Measurements from ENCODE around the gene APP.

APP gene

DNA sequence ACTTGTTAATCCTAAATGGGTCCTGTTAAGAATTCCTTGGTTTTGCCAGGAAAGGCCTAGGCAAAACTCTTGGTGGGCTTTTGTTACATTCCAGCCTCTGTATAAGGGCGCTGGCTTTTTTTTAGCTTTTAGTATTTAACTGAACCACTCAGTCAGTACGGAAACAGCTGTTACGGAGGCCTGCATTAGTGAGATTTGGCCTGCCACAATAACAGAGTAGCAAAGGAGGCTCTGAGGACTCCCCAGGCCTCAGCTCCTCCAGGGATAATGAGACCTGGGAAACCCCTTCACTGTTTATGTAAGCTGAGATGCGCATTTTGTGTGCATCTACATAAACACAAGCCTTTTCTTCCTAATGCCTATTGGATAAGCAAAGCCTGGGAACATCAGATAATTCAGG lies 210.2 kb downstream of the APP start:
- ChIA-PET CTCF (interaction anchor here (0.5 kb wide), 1 partner anchor 200 kb away, joined by 3 read pairs; no protein-coding TSS in a partner anchor), POLR2A (ENCODE audit: low non-redundant PET) (no interaction called here)
- TF ChIP-seq, protein P1, sequence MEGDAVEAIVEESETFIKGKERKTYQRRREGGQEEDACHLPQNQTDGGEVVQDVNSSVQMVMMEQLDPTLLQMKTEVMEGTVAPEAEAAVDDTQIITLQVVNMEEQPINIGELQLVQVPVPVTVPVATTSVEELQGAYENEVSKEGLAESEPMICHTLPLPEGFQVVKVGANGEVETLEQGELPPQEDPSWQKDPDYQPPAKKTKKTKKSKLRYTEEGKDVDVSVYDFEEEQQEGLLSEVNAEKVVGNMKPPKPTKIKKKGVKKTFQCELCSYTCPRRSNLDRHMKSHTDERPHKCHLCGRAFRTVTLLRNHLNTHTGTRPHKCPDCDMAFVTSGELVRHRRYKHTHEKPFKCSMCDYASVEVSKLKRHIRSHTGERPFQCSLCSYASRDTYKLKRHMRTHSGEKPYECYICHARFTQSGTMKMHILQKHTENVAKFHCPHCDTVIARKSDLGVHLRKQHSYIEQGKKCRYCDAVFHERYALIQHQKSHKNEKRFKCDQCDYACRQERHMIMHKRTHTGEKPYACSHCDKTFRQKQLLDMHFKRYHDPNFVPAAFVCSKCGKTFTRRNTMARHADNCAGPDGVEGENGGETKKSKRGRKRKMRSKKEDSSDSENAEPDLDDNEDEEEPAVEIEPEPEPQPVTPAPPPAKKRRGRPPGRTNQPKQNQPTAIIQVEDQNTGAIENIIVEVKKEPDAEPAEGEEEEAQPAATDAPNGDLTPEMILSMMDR (conservative IDR thresholded peaks at IDR 0.05; ENCODE audit: low read depth), result no peak
- H3K27ac ChIP-seq, result no peak overlapping the region
- no peak for DNase-seq (ENCODE audit: low spot score)

DNA sequence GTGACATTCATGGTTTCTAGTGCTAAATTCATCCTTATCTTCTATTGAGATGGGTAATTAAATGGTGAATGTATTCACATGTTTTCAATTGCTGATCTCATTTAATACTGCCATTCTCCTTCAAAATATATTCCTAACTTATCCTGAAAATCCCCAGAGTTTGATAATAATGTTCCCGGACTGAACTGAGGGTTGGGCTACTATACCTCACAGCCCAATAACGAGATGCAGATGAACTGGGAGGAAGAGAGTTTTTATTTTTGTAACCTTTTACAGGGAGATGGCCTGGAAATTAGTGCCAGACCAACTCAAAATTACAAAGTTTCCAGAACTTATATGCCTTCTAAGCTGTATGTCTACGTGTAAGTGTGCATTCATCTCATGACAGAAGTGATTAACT lies 210.8 kb downstream of the APP start:
- ChIA-PET POLR2A (ENCODE audit: low non-redundant PET) (no interaction called here), CTCF (no interaction called here)
- TF ChIP-seq, protein P1 (conservative IDR thresholded peaks at IDR 0.05; ENCODE audit: low read depth), result no peak
- no peak overlapping the region for H3K27ac ChIP-seq
- DNase-seq (ENCODE audit: low spot score), result no peak

DNA sequence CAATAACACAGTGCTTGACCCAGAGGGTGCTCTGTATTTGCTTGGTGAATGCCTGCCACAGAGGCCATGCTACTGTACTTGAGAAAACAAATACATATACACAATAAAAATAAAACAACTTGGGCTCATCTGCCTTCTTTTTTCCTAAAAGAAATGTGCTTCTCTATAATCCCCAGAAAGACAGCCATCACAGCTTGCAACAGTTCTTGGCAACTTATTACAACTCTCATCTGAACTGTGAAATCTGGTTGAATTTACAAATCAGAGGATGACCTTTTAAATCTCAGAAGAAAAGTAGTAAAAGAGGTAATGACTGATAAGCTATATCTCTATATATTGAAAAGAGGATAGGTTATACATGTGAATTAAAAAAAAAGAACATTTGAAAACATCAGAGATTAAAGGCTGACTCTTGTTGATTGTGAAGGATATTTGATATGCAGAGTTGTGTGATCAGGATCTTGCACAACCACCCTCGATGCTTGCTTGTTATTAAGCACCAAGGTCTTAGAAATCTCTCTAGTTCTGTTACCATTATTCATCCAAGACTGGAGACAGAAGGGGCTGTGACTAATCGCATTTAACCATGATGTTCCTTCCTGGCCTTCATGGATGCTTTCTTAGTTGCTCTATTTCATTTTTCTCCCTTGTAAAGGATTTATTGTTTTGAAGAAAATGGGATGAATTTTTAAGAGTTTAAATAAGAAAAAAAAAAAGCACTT lies 213.4 kb downstream of the APP start:
- TF ChIP-seq, protein P1 (conservative IDR thresholded peaks at IDR 0.05; ENCODE audit: low read depth), result no peak
- DNase-seq (ENCODE audit: low spot score), result no peak
- POLR2A ChIA-PET (ENCODE audit: low non-redundant PET), result no interaction called here
- CTCF ChIA-PET, result interaction anchor here (0.6 to 0.7 kb wide), 2 partner anchors 14 to 712 kb away, joined by 7 to 8 read pairs; no protein-coding TSS in a partner anchor
- no peak overlapping the region for H3K27ac ChIP-seq

DNA sequence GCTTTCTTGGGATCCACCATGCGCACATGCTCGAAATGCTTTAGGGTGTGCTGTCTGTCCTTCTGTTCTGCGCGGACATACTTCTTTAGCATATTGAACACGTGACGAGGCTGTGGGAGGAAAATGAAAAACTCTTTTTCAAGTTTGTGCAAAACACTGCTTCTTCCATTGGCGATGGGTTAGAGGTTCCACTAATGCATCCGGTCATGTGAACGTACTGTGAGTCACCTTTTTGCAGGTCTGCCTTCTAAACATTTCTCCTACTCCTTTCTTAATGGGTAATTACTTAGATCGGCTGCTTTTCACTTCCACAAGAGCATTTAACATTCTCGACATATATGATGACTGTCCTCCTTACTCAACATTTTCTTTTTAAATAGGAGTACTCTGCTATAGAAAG lies 214.9 kb downstream of the APP start:
- CTCF ChIA-PET, result interaction anchor here (1.1 to 1.4 kb wide), 2 partner anchors 213 to 216 kb away, joined by 3 to 5 read pairs; no protein-coding TSS in a partner anchor

DNA sequence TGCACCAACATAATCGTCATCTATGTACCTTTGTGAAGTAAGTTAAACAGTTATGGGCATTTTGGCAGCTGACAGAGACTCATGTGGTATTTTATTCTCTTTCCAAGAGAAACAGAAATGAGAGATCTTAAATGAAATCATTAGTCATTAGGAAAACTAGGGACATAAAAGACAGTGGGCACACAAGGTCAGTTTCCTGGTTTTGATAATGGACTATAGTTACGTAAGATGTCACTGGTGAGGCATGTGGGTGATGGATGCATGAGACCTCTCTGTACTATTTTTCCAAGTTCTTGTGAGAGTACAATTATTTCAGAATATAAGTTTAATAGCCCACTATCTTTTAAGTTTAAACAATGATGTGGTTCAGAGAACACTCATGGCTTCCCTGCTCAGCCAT lies 216.9 kb downstream of the APP start:
- TF ChIP-seq, protein P1 (conservative IDR thresholded peaks at IDR 0.05; ENCODE audit: low read depth), result no peak
- ChIA-PET CTCF (no interaction called here), POLR2A (ENCODE audit: low non-redundant PET) (no interaction called here)
- no peak for DNase-seq (ENCODE audit: low spot score)
- H3K27ac ChIP-seq, result no peak overlapping the region

More for the DNA sequence above, 214.9 kb downstream of the APP start:
- TF ChIP-seq, protein P1 (conservative IDR thresholded peaks at IDR 0.05; ENCODE audit: low read depth), result no peak
- H3K27ac ChIP-seq, result no peak overlapping the region
- POLR2A ChIA-PET (ENCODE audit: low non-redundant PET), result no interaction called here
- DNase-seq (ENCODE audit: low spot score), result no peak

DNA sequence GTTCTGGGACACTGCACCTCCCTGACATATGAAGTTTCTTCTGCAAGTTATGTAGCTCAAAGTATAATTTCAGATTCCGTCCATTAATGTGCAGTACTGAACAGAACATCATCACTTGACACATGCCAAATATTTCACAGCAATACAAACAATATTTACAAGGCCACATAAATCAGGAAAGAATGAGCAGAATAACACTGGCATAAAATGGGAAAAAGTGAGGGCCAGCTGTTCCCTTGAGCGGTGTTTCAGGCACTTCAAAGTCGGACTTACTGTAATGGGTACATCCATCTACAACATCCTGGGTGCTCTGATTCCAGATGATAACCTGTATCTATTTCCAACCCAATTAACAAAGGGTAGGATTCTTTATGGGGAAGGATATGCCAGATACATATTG lies 217.4 kb downstream of the APP start:
- ChIA-PET CTCF (no interaction called here), POLR2A (ENCODE audit: low non-redundant PET) (no interaction called here)
- no peak for DNase-seq (ENCODE audit: low spot score)
- TF ChIP-seq, protein P1 (conservative IDR thresholded peaks at IDR 0.05; ENCODE audit: low read depth), result no peak
- H3K27ac ChIP-seq, result no peak overlapping the region
